ENCODE measurements around the gene AGPAT3. TPM values are rescaled to one million over a fixed set of nuclear protein-coding genes. Genes with fewer than 3 reads are reported as not detected.

AGPAT3 gene
- total and polyA plus RNA-seq, 10 of the 15 experiments (the other 5 are each of a cell fraction or from before 2014, with no cell fraction given) = 1.2 to 110 (median 30.8) TPM

DNA sequence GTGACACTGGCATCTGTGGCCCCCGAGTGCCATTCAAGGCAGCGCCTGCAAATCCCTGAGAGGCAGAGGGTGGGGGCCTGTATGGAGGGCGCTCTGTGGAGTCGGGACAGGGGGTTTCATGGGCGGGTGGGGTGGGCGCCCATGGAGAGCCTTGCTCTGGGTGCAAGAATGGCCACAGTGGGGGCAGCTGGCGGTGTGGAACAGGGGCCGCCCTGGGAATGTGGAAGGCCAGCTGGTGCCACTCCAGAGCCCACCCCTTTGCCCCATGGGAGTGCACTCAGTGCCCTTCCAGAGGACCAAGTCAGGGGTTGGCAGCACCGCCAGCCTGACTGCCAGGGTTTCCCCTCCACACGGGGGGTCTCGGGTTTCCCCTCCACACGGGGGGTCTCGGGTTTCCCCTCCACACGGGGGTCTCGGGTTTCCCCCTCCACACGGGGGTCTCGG lies 92.1 kb downstream of the AGPAT3 start:
- H3K4me1 ChIP-seq (ENCODE audit: control insufficient read depth, insufficient read depth, low read length) = peaks cover 32% of the 10 kb centered on the region
- H2AFZ ChIP-seq (ENCODE audit: control insufficient read depth, low read depth, low read length) = no peak overlapping the region
- H3K36me3 ChIP-seq (ENCODE audit: control insufficient read depth in 2 of 2, insufficient read depth in 2 of 2, low read length in 1 of 2) = peaks cover 8 to 25% of the 10 kb centered on the region in 2 experiments; a peak in 3 of 4 replicates
- in situ Hi-C loops (cut with MboI) = no loop called here
- intact Hi-C loops (cut with micrococcal nuclease; ENCODE audit: unreplicated experiment) = loop anchor here (1.0 kb wide), 1 partner anchor 36 kb away; no protein-coding TSS in a partner anchor
- no peak overlapping the region for H3K4me3 ChIP-seq
- no peak for TF ChIP-seq BMI1 (IDR thresholded peaks at IDR 0.05; ENCODE audit: borderline replicate concordance)
- TF ChIP-seq, protein P1, sequence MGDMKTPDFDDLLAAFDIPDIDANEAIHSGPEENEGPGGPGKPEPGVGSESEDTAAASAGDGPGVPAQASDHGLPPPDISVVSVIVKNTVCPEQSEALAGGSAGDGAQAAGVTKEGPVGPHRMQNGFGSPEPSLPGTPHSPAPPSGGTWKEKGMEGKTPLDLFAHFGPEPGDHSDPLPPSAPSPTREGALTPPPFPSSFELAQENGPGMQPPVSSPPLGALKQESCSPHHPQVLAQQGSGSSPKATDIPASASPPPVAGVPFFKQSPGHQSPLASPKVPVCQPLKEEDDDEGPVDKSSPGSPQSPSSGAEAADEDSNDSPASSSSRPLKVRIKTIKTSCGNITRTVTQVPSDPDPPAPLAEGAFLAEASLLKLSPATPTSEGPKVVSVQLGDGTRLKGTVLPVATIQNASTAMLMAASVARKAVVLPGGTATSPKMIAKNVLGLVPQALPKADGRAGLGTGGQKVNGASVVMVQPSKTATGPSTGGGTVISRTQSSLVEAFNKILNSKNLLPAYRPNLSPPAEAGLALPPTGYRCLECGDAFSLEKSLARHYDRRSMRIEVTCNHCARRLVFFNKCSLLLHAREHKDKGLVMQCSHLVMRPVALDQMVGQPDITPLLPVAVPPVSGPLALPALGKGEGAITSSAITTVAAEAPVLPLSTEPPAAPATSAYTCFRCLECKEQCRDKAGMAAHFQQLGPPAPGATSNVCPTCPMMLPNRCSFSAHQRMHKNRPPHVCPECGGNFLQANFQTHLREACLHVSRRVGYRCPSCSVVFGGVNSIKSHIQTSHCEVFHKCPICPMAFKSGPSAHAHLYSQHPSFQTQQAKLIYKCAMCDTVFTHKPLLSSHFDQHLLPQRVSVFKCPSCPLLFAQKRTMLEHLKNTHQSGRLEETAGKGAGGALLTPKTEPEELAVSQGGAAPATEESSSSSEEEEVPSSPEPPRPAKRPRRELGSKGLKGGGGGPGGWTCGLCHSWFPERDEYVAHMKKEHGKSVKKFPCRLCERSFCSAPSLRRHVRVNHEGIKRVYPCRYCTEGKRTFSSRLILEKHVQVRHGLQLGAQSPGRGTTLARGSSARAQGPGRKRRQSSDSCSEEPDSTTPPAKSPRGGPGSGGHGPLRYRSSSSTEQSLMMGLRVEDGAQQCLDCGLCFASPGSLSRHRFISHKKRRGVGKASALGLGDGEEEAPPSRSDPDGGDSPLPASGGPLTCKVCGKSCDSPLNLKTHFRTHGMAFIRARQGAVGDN (IDR thresholded peaks at IDR 0.05) = peak; percentile 18; the same call in 1 of the 2 replicates
- peaks cover 12% of the 10 kb centered on the region for H3K79me2 ChIP-seq (ENCODE audit: control insufficient read depth, insufficient read depth, low read length)
- peak overlapping the region; percentile 54; the same call in 1 of the 2 replicates for H3K4me2 ChIP-seq (ENCODE audit: control insufficient read depth, insufficient read depth)
- BruUV-seq (replicated peaks) = no TSS peak
- no peaks in the 10 kb centered on the region; the same call in 2 of the 3 replicates for H3K9me3 ChIP-seq (replicated peaks; ENCODE audit: control insufficient read depth, insufficient read depth, low read length)
- FAIRE-seq = no peak
- WGBS (ENCODE audit: insufficient coverage, insufficient replicate concordance, low lambda C conversion rate, missing lambda C conversion rate) = 25% methylated on average over 15 of the region's 17 CpGs
- CTCF ChIA-PET = no interaction called here
- RAD21 ChIA-PET (ENCODE audit: unreplicated experiment) = interaction anchor here (1.0 kb wide), 1 partner anchor 39 kb away, joined by 3 read pairs; no protein-coding TSS in a partner anchor
- SMC1A ChIA-PET (ENCODE audit: uncharacterized antibody, unreplicated experiment) = no interaction called here
- no peak overlapping the region for H3K9ac ChIP-seq (ENCODE audit: control insufficient read depth, insufficient read depth, low read length)
- peak overlapping the region; percentile 41 for H3K27ac ChIP-seq (ENCODE audit: control insufficient read depth, insufficient read depth)
- ATAC-seq = peak; percentile 51
- H3K27me3 ChIP-seq (replicated peaks in 1 of 2; ENCODE audit: control insufficient read depth in 2 of 2, insufficient read depth in 2 of 2, low read length in 1 of 2) = no peaks in the 10 kb centered on the region
- POLR2A ChIA-PET = interaction anchor here (0.6 kb wide), 1 partner anchor 273 kb away, joined by 5 read pairs; no protein-coding TSS in a partner anchor
- no peaks in the 10 kb centered on the region for H4K20me1 ChIP-seq (ENCODE audit: control insufficient read depth, insufficient read depth)
- no peak for DNase-seq (ENCODE audit: low read depth, low spot score)
